ENCODE measurements around the gene UBR1. TPM values are rescaled to one million over a fixed set of nuclear protein-coding genes. Genes with fewer than 3 reads are reported as not detected.

UBR1 gene
- total RNA-seq, 1 experiment from 2014 or later = 22.2 TPM

DNA sequence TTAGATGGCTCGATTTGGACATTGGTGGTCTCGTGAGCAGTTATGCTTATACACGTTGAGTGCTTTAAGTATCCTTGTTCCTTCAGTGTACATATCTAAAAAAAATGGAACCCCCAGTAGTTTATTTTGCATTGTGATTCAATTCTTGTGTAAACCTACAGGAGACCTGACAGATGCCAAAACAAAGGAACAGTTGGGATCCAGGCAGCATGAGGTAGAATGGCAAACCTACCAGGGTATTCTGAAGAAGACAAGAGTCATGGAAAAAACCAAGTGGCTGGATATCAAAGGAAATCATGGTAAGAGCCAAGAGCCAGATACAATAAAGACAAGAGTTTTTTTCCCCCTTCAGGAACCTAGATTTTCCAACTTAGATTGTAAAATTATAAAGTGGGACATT is 29.5 kb upstream of the UBR1 start:
- Mint-ChIP-seq H3K4me1 (peaks cover 19 to 21% of the 10 kb centered on the region in 2 experiments), H3K9me3 (no peaks in the 10 kb centered on the region; a peak in 1 of 5 replicates), H3K27me3 (ENCODE audit: low read depth) (peaks cover 34% of the 10 kb centered on the region), H3K36me3 (ENCODE audit: insufficient read depth in 1 of 3, low read depth in 3 of 3) (peaks cover 0 to 26% (median 2%) of the 10 kb centered on the region in 3 experiments; a peak in 3 of 7 replicates), H3K27ac (no peak overlapping the region), H3K4me3 (peak overlapping the region in 1 of 2 experiments; percentile 2; a peak in 1 of 5 replicates)
- Histone ChIP-seq H2BK5ac (ENCODE audit: insufficient read length, low read length) (no peak overlapping the region), H3K18ac (ENCODE audit: insufficient read length, low read depth, low read length) (no peak overlapping the region), H3K27ac (ENCODE audit: insufficient read length, low read depth, low read length) (no peak overlapping the region), H4K5ac (ENCODE audit: insufficient read length, low read depth, low read length) (no peak overlapping the region), H3T11ph (ENCODE audit: low read length) (no peak overlapping the region), H3K79me1 (ENCODE audit: insufficient read depth, low read depth, low read length, poor library complexity, severe bottlenecking) (no peaks in the 10 kb centered on the region), H2BK15ac (ENCODE audit: low read depth, low read length) (no peak overlapping the region), H2BK120ac (ENCODE audit: low read depth, low read length, poor library complexity, severe bottlenecking) (no peak overlapping the region), H4K8ac (replicated peaks; ENCODE audit: insufficient read length, low read depth, low read length) (no peak overlapping the region), H3K27me3 (ENCODE audit: insufficient read depth, low read length) (peaks cover 7% of the 10 kb centered on the region; the same call in 1 of the 2 replicates), H4K91ac (ENCODE audit: insufficient read length, low read depth, low read length) (no peak overlapping the region), H3K9me3 (ENCODE audit: control insufficient read depth, low read depth, low read length) (no peaks in the 10 kb centered on the region), H3K23ac (ENCODE audit: insufficient read length, low read depth, low read length) (no peak overlapping the region), H3K56ac (ENCODE audit: insufficient read length, low read depth, low read length) (no peak overlapping the region), H3K4me1 (ENCODE audit: insufficient read depth, low read length) (no peaks in the 10 kb centered on the region; the same call in 1 of the 2 replicates), H2BK20ac (ENCODE audit: low read depth, low read length, poor library complexity, severe bottlenecking) (no peak overlapping the region), H3K4me2 (ENCODE audit: insufficient read depth, insufficient read length, low read length) (no peak overlapping the region), H4K20me1 (ENCODE audit: control insufficient read depth, insufficient read depth, insufficient read length) (no peaks in the 10 kb centered on the region), H3K79me2 (ENCODE audit: insufficient read depth, low read length) (no peaks in the 10 kb centered on the region), H2AK5ac (ENCODE audit: insufficient read length, low read length) (no peak overlapping the region), H2AFZ (ENCODE audit: low read length) (no peak overlapping the region), H3K4ac (ENCODE audit: low read depth, low read length) (no peak overlapping the region), H3K14ac (ENCODE audit: insufficient read depth, low read length) (no peak overlapping the region), H2BK12ac (ENCODE audit: insufficient read length, low read depth, low read length) (no peak overlapping the region), H3K9ac (ENCODE audit: extremely low read depth, insufficient read length, low read length) (no peak overlapping the region), H3K23me2 (ENCODE audit: insufficient read length, low read depth, low read length, poor library complexity, severe bottlenecking) (peaks cover 6% of the 10 kb centered on the region)
- WGBS (ENCODE audit: extremely low coverage, insufficient read length, low lambda C conversion rate) = no CpG with 5 or more reads among the region's 3 CpGs
- TF ChIP-seq, protein P1, sequence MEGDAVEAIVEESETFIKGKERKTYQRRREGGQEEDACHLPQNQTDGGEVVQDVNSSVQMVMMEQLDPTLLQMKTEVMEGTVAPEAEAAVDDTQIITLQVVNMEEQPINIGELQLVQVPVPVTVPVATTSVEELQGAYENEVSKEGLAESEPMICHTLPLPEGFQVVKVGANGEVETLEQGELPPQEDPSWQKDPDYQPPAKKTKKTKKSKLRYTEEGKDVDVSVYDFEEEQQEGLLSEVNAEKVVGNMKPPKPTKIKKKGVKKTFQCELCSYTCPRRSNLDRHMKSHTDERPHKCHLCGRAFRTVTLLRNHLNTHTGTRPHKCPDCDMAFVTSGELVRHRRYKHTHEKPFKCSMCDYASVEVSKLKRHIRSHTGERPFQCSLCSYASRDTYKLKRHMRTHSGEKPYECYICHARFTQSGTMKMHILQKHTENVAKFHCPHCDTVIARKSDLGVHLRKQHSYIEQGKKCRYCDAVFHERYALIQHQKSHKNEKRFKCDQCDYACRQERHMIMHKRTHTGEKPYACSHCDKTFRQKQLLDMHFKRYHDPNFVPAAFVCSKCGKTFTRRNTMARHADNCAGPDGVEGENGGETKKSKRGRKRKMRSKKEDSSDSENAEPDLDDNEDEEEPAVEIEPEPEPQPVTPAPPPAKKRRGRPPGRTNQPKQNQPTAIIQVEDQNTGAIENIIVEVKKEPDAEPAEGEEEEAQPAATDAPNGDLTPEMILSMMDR (conservative IDR thresholded peaks at IDR 0.05) = no peak
- DNase-seq = no peak
